Measurements from ENCODE around the gene PMPCA.
"Not testable (repeated sequence)": the region's sequence is repeated elsewhere in the genome, so short reads cannot be mapped to it uniquely, and the experiment has no call there.

Gene PMPCA

DNA sequence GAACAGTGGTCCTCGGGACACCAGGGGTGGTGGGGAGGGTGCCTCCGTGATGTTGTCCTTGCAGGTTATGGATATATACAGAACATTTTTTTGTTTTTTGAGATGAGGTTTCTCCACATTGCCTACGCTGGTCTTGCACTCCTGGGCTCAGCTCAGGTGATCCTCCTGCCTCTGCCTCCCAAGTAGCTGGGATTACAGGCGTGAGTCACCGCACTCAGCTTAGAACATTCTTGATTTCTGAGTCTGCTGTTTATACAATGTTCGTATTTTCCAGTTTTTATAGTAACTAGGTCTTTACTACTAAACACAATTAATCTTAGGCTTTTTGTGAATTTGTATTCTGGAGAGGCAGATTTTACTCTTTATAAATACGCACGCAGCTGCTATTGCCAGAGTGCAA lies 6.0 kb downstream of the PMPCA start:
- DNase-seq: no peak

DNA sequence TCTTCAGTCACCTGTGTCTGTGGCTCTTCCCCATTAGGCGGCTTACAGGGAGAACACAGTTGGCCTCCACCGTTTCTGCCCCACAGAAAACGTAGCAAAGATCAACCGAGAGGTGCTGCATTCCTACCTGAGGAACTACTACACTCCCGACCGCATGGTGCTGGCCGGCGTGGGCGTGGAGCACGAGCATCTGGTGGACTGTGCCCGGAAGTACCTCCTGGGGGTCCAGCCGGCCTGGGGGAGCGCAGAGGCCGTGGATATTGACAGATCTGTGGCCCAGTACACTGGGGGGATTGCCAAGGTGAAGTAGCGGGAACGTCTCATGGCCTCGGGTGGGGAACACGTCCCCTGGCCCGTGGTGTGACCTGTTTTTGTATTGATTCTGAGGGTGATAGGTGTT lies 6.5 kb downstream of the PMPCA start:
- no peak for DNase-seq

- DNase-seq: no peak
These were observed 8.0 kb downstream of the PMPCA start for GRCh38 chr9:136418182-136419091.

DNA sequence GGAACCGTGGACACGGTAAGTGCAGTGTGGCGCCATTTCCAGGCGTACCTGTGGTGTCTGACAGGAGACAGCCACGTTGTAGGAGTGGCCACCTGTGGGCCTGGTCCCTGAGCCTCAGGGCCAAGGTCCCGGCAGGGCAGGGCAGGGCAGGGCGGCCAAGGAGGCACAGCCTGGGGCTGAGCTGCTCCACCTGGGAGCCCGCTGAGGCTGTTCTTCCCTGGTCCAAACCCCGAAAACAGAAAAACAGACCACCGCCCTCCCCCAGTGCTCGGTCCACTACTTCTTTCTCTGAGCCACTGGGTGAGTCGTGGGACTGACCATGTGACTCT lies 8.6 kb downstream of the PMPCA start:
- no peak for DNase-seq

DNA sequence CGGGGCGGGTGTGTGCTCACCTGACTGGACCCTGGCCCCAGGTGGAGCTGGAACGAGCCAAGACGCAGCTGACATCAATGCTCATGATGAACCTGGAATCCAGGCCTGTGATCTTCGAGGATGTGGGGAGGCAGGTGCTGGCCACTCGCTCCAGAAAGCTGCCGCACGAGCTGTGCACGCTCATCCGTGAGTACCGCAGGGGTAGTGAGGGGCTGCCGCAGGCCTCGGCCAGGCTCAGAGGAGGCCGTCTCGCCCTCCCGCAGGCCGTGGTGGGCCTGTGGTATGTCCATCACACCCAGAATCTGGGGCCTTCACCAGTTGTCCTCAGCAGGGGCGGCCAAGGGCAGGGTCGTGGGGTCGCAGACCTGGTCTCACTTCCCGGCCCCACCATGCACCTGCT lies 11.3 kb downstream of the PMPCA start:
- no peak for DNase-seq

GRCh38 chr9:136422876-136423275 lies 12.4 kb downstream of the PMPCA start:
- no peak for DNase-seq

DNA sequence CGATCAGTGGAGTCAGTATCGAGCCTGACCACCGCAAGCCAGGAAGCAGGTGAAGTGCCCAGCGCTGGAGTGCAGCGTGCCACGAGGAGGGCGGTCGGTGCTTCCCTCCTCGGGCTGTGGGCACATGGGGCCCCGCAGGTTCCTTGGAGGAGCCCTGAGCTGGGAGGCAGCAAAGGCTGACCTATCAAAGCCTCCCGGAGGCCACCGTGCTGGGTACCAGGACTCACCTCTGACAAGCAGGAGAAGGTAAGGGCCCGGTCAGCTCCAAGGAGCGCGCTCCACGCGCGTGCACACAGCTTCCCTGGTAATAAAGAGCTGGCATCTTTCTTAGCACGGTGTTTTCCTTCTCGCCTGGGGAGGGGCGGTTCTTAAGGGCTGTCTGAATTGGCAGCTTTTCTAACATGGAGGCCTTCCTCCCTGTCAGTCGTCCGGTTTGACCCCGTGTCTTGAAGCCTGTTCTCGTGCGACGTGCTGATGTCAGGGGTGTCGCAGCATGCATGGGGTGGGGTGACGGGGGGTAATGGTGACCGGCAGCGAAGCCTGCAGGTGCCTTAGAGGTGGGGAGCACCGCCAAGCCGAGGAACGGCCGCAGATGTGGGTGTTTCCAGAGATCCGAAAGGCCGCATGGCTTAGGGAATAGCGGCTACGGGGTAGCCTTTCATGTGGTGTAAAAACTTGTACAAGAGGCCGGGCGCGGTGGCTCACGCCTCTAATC lies 13.1 kb downstream of the PMPCA start:
- no peak for DNase-seq

DNA sequence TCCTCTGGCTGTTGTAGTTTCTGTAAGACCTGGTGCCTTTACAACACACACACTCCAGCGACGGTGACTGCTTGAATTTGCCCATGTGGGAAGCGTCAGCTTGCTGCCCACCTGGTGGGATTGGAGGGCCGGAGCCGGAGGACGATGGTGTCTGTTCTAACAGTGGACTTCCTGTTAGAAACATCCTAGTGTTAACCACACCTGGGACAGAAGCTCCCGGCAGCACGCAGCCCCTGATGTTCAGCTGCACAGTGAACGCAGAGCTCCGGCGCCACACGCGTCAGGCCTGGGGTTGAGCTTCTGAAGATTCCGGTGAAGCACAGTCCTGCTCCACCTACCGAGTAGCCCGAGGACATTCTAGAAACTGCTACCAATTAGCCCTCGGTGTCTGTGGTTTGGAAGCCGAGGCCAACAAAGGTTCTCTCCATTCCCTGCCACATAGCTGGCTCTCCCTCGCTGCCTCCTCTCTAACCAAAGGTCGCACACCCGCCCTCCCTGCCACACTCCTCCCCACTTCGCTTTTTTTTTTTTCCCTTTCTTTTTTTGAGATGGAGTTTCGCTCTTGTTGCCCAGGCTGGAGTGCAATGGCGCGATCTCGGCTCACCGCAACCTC lies 14.4 kb downstream of the PMPCA start:
- DNase-seq: no peak

DNA sequence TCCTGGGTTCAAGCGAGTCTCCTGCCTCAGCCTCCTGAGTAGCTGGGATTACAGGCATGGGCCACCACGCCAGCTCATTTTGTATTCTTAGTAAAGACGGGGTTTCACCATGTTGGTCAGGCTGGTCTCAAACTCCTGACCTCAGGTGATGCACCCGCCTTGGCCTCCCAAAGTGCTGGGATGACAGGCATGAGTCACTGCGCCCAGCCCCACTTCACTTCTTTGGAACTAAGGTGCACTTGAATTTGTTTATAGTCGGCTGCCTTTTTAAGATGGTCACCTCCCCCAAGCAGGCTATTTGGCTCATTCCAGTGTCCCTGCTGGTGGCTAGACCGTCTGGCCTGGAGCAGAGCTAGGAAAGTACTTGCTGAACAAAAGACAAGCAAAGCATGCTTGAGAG lies 14.9 kb downstream of the PMPCA start:
- DNase-seq: not testable (repeated sequence)

DNA sequence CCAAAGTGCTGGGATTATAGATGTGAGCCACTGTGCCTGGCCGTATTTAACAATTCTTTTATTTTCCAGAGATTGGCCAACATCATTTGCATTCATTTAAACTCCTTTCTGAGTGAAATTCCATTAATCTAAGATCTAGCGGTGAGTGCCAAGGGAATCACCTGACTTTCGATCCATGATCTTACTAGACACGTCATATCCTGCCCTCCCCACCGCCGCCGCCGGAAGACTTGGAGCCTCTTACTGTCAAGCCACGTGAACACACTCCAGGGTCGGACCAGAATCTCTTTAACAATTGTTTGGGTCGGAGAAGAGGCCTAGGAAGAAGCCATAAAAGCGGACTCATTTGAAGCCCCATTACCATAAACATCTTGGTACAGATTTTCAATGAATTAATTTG lies 16.3 kb downstream of the PMPCA start:
- DNase-seq: no peak

DNA sequence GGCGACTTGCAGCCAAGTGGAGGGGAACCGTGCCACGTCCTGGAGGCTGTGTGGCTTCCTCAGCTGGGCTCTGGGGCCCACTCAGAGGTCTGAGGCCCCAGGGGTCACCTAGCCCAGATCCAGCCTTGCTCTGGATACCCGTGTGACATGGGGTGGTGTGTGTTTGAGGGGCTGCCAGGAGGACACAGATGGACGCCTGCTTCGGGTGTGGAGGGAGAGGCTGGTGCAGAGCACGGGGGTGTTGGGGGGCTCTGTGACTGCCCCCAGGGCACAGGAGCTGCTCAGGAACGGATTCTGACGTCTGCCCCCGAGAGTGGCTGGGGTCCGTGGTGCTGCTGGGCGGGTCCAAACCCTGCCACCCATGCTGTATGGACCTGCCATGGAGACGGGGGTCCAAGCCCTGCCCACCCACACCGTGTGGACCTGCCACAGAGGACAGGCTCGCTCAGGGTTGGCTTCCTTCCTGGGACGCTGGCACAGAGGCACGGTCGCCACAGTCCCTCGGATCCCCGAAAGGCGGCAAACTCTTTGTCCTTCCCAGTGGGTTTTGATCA lies 18.7 kb downstream of the PMPCA start:
- no peak for DNase-seq

- DNase-seq: no peak
These were observed 19.4 kb downstream of the PMPCA start for GRCh38 chr9:136429683-136430491.

GRCh38 chr9:136430588-136431234 lies 20.3 kb downstream of the PMPCA start:
- no peak for DNase-seq

DNA sequence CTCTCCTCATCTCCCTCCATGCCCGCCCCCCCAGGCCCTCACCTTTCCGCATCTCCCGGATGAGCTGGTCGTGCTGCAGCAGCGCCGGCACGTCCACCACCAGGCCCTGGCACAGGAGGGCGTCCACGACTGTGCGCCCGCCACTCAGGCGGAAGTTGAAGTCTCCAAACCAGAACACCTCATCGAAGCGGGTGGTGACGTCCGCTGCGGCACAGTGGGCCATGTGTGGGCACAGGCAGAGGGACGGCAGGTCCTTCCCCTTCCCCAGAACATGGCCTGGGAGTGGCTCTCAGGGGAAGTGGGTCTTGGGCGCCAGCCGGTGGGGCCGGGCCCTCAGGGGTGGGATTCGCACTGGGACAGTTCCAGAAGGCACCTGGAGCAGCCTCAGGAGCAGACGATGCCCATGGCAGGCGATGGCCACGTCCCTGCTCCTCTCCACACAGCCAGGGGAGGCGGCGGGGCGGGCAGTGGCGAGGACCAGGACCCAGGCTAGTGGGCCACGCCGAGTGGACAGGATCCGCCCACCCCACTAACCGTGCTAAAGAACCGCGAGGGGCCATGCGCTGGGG lies 21.4 kb downstream of the PMPCA start:
- DNase-seq: no peak

- DNase-seq: no peak
These were observed 22.1 kb downstream of the PMPCA start for GRCh38 chr9:136432591-136432990.

- DNase-seq: no peak
These were observed 22.7 kb downstream of the PMPCA start for GRCh38 chr9:136433043-136433715.

GRCh38 chr9:136433849-136434579 lies 23.6 kb downstream of the PMPCA start:
- no peak for DNase-seq

- no peak for DNase-seq
These were observed 24.2 kb downstream of the PMPCA start for GRCh38 chr9:136434580-136435169.

GRCh38 chr9:136436055-136436634 lies 25.7 kb downstream of the PMPCA start:
- no peak for DNase-seq

- DNase-seq: no peak
These were observed 27.0 kb downstream of the PMPCA start for GRCh38 chr9:136437430-136437829.
